Adrenal gland (tissue), 12 donors: ENCODE measurements around the gene RASGEF1C. TPM values are rescaled to one million over a fixed set of nuclear protein-coding genes. Genes with fewer than 3 reads are reported as not detected.

ENCODE experiments used
- DNase-seq, 7 donors: peaks; one replicate each; pipeline ENCODE4 v3.0.0-alpha.2; 2019 to 2020
- H3K27ac ChIP-seq, 5 donors: fragments of 200-600 bp; sonication (generic) in 4 of 5; 1 replicate in 3 of 5; 2 replicates in 2 of 5; pipeline versions ENCODE4 v1.5.1 to v1.8.0; 2016 to 2020; ENCODE audit warnings: mild to moderate bottlenecking in 1 of 5
- H3K27me3 ChIP-seq: fragments of 200-600 bp; 2 replicates; pipeline ENCODE4 v1.8.0; 2021
- H3K36me3 ChIP-seq, 2 donors: fragments of 200-600 bp; replicated peaks in 1 of 2; 1 replicate in 1 of 2; 2 replicates in 1 of 2; pipeline versions ENCODE4 v1.5.1 to v1.8.0; 2018 to 2022
- H3K4me1 ChIP-seq, 2 donors: fragments of 200-600 bp; replicated peaks in 1 of 2; 1 replicate in 1 of 2; 2 replicates in 1 of 2; pipeline versions ENCODE4 v1.5.1 to v1.8.0; 2018 to 2021
- H3K4me3 ChIP-seq, 4 donors: fragments of 200-600 bp; sonication (generic) in 3 of 4; one replicate each; pipeline ENCODE4 v1.5.1; 2016 to 2018
- H3K9me3 ChIP-seq, 3 donors: fragments of 200-600 bp; sonication (generic) in 1 of 3; replicated peaks in 1 of 3; 1 replicate in 2 of 3; 2 replicates in 1 of 3; pipeline versions ENCODE4 v1.5.1 to v1.8.0; 2016 to 2021
- CTCF ChIP-seq, 6 experiments: fragments of 450-650 bp in 4 of 6; fragments of 200-600 bp in 2 of 6; sonication (generic) in 1 of 6; IDR thresholded peaks; 1 replicate in 5 of 6; 2 replicates in 1 of 6; pipeline versions ENCODE4 v1.5.1 to v1.8.0; 2016 to 2021; ENCODE audit warnings: antibody characterized with exemption in 6 of 6, mild to moderate bottlenecking in 2 of 6, moderate library complexity in 1 of 6
- POLR2A ChIP-seq, 2 donors: fragments of 450-650 bp; IDR thresholded peaks; one replicate each; pipeline ENCODE4 v1.6.1; 2017; ENCODE audit warnings: antibody characterized with exemption in 2 of 2, mild to moderate bottlenecking in 2 of 2, moderate library complexity in 1 of 2
- WGBS, 4 donors: extraction: QIAGEN DNeasy Blood & Tissue Kit in 2 of 4; methylation state at CpG; one replicate each; pipeline versions ENCODE4 v1.1.5 to v1.1.7; 2013 to 2017; 5-methylcytosine and 5-hydroxymethylcytosine counted together
- intact Hi-C, 2 donors: fragments of 100-400 bp; cut with DNase I; formaldehyde crosslinking; loops; one replicate each; pipeline versions ENCODE4 v1.14.1 to v1.15.0; 2022 to 2023
- polyA plus RNA-seq, 3 donors: library from polyadenylated mRNA; stranded (reverse); fragments of 200-250 nt in 2 of 3; fragments of 350-450 nt in 1 of 3; fragmentation: Illumina TruSeq in 1 of 3; extraction: RNeasy Lipid Tissue Mini Kit (QIAGEN cat#74804) in 1 of 3; gene quantifications; one replicate each; pipeline ENCODE4 v1.2.3, GENCODE V29; 2013 to 2014
- total RNA-seq, 9 donors: library from RNA; depleted of rRNA in 4 of 9; stranded (reverse); fragments of >200 nt in 4 of 9; fragments of 120-200 nt in 1 of 9; fragmentation: NEBNext Ultra II Directional in 1 of 9; extraction: Animal tissue kit (Norgen Biotek cat#: 25700) in 1 of 9; gene quantifications; one replicate each; pipeline versions ENCODE4 v1.1.0 to v1.2.4, GENCODE V29; 2013 to 2023
- donor health status: healthy with polysubstance abuse.
- donor health status: Bipolar disorder and iron deficiency.
- donor health status: DM: yes; HTN: yes; CAD: no.
- donor health status: DM: no; HTN: no; CAD: no.
- donor health status: DM: no; HTN: no; CAD: no.
- donor health status: DM: yes; HTN: yes; CAD: no.

RASGEF1C gene
- total and polyA plus RNA-seq, 12 donors: 0.15 to 1.9 (median 0.74) TPM; not detected in 6

- H3K36me3 ChIP-seq: no peaks in the 10 kb centered on the region
These were observed 126.2 kb downstream of the RASGEF1C start for GRCh38 chr5:180082633-180083420.

GRCh38 chr5:180081481-180081880, 127.5 kb downstream of the RASGEF1C start:
- Histone ChIP-seq H3K36me3 (no peaks in the 10 kb centered on the region), H3K4me3 (no peak overlapping the region), H3K27ac (no peak overlapping the region), H3K9me3 (no peaks in the 10 kb centered on the region), H3K27me3 (no peaks in the 10 kb centered on the region), H3K4me1 (peaks cover 4 to 8% of the 10 kb centered on the region in 2 donors)
- 83 to 92% (median 90%) methylated on average over 5 of the region's 5 CpGs for WGBS, 4 donors
- TF ChIP-seq CTCF (IDR thresholded peaks at IDR 0.05) (no peak), POLR2A (IDR thresholded peaks at IDR 0.05) (no peak)
- intact Hi-C loops: loop anchor here in 1 of 2 donors (10.0 kb wide), 1 partner anchor 177 kb away; the partner anchor contains the start of gene TBC1D9B
- no peak for DNase-seq

More at GRCh38 chr5:180082633-180083420, 126.2 kb downstream of the RASGEF1C start:
- peak in 1 of 7 donors; percentile 21 for DNase-seq
- no peaks in the 10 kb centered on the region for H3K9me3 ChIP-seq
- WGBS, 4 donors: 69 to 82% (median 79%) methylated on average over 17 of the region's 17 CpGs
- no peak overlapping the region for H3K27ac ChIP-seq
- H3K27me3 ChIP-seq: no peaks in the 10 kb centered on the region
- peaks cover 4 to 8% of the 10 kb centered on the region in 2 donors for H3K4me1 ChIP-seq
- no peak overlapping the region for H3K4me3 ChIP-seq
- TF ChIP-seq CTCF (IDR thresholded peaks at IDR 0.05) (no peak), POLR2A (IDR thresholded peaks at IDR 0.05) (no peak)
- intact Hi-C loops: loop anchor here in 1 of 2 donors (10.0 kb wide), 1 partner anchor 178 kb away; the partner anchor contains the start of gene TBC1D9B

- TF ChIP-seq POLR2A (IDR thresholded peaks at IDR 0.05) (no peak), CTCF (IDR thresholded peaks at IDR 0.05) (no peak)
- Histone ChIP-seq H3K27ac (no peak overlapping the region), H3K4me3 (no peak overlapping the region), H3K36me3 (no peaks in the 10 kb centered on the region), H3K27me3 (no peaks in the 10 kb centered on the region), H3K4me1 (peaks cover 4 to 7% of the 10 kb centered on the region in 2 donors), H3K9me3 (no peaks in the 10 kb centered on the region)
- intact Hi-C loops: loop anchor here in 1 of 2 donors (10.0 kb wide), 1 partner anchor 176 kb away; the partner anchor contains the start of gene TBC1D9B
- peak in 1 of 7 donors; percentile 51 for DNase-seq
- 75 to 85% (median 79%) methylated on average over 23 to 24 of the region's 24 CpGs for WGBS, 4 donors
These were observed 128.3 kb downstream of the RASGEF1C start for GRCh38 chr5:180080486-180081280.
